Measurements from ENCODE around the gene ELOVL6.

- no peak for TF ChIP-seq CTCF (IDR thresholded peaks at IDR 0.05; ENCODE audit: low read depth, low read length)
- no peak for TF ChIP-seq EZH2phosphoT487 (IDR thresholded peaks at IDR 0.05; ENCODE audit: low read depth)
These were observed 139.7 kb downstream of the ELOVL6 start for GRCh38 chr4:110058677-110059076.

All from OCI-LY3 (cell line).